Uterus (tissue), 4 donors: Measurements from ENCODE around the gene SLC44A4. TPM values are rescaled to one million over a fixed set of nuclear protein-coding genes. Genes with fewer than 3 reads are reported as not detected.

Source experiments
- DNase-seq, 2 donors: peaks; one replicate each; pipeline ENCODE4 v3.0.0-alpha.2; 2019 to 2020
- H3K27ac ChIP-seq, 2 donors: fragments of 200-600 bp; sonication (generic); 1 replicate in 1 of 2; 2 replicates in 1 of 2; pipeline ENCODE4 v1.5.1; 2016 to 2018
- H3K27me3 ChIP-seq, 2 donors: fragments of 200-600 bp; sonication (generic); one replicate each; pipeline ENCODE4 v1.5.1; 2018 to 2019; ENCODE audit warnings: control low read depth in 1 of 2
- H3K36me3 ChIP-seq, 2 donors: fragments of 200-600 bp; sonication (generic); one replicate each; pipeline ENCODE4 v1.5.1; 2019; ENCODE audit warnings: control low read depth in 1 of 2
- H3K4me1 ChIP-seq, 2 donors: fragments of 200-600 bp; sonication (generic); one replicate each; pipeline ENCODE4 v1.5.1; 2018 to 2019; ENCODE audit warnings: control low read depth in 1 of 2
- H3K4me3 ChIP-seq, 2 donors: fragments of 200-600 bp; sonication (generic); 1 replicate in 1 of 2; 2 replicates in 1 of 2; pipeline ENCODE4 v1.5.1; 2018 to 2019; ENCODE audit warnings: mild to moderate bottlenecking in 1 of 2
- H3K9me3 ChIP-seq, 2 donors: fragments of 200-600 bp; sonication (generic); one replicate each; pipeline ENCODE4 v1.5.1; 2019; ENCODE audit warnings: control low read depth in 1 of 2
- POLR2A ChIP-seq, 2 donors: fragments of 450-650 bp; IDR thresholded peaks; one replicate each; pipeline ENCODE4 v1.6.1; 2016; ENCODE audit warnings: antibody characterized with exemption in 2 of 2, mild to moderate bottlenecking in 1 of 2, moderate library complexity in 1 of 2
- intact Hi-C: fragments of 100-400 bp; cut with DNase I; formaldehyde crosslinking; loops from one replicate; pipeline ENCODE4 v1.15.1; 2023; ENCODE audit warnings: low total_unique reads
- total RNA-seq, 4 donors: library from RNA; depleted of rRNA in 3 of 4; stranded (reverse); fragments of >200 nt in 3 of 4; gene quantifications; one replicate each; pipeline versions ENCODE4 v1.1.0 to v1.2.4, GENCODE V29; 2014 to 2023
- TF ChIP-seq, protein P1 (sequence below), 4 experiments: fragments of 200-600 bp in 2 of 4; fragments of 450-650 bp in 2 of 4; sonication (generic) in 2 of 4; IDR thresholded peaks; one replicate each; pipeline ENCODE4 v1.5.1; 2016 to 2019; ENCODE audit warnings: antibody characterized with exemption in 4 of 4, mild to moderate bottlenecking in 2 of 4, moderate library complexity in 1 of 4
- donor health status: DM: yes; HTN: yes; CAD: no.

Gene SLC44A4
- total RNA-seq, 4 donors from 2014 or later: 5.0 to 46.1 (median 5.8) TPM

DNA sequence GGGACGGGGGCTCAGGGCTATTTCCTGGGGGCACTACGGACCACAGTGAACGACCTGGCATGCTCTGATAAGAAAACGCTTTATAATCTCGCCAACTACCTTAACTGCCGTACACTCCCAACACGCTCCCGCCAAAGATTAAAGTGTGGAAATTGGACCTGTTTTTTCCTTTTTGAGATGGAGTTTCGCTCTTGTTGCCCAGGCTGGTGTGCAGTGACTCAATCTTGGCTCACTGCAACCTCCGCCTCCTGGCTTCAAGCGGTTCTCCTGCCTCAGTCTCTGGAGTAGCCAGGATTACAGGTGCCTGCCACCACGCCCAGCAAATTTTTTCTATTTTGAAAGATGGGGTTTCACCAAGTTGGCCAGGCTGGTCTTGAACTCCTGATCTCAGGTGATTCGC is 346 bp upstream of the SLC44A4 start:
- no peak overlapping the region for H3K27ac ChIP-seq
- no peak overlapping the region for H3K4me3 ChIP-seq
- no peaks in the 10 kb centered on the region for H3K4me1 ChIP-seq
- no peaks in the 10 kb centered on the region for H3K27me3 ChIP-seq
- DNase-seq: no peak
- H3K36me3 ChIP-seq: no peaks in the 10 kb centered on the region
- intact Hi-C loops: no loop called here
- no peak for TF ChIP-seq POLR2A (IDR thresholded peaks at IDR 0.05)
- TF ChIP-seq, protein P1, sequence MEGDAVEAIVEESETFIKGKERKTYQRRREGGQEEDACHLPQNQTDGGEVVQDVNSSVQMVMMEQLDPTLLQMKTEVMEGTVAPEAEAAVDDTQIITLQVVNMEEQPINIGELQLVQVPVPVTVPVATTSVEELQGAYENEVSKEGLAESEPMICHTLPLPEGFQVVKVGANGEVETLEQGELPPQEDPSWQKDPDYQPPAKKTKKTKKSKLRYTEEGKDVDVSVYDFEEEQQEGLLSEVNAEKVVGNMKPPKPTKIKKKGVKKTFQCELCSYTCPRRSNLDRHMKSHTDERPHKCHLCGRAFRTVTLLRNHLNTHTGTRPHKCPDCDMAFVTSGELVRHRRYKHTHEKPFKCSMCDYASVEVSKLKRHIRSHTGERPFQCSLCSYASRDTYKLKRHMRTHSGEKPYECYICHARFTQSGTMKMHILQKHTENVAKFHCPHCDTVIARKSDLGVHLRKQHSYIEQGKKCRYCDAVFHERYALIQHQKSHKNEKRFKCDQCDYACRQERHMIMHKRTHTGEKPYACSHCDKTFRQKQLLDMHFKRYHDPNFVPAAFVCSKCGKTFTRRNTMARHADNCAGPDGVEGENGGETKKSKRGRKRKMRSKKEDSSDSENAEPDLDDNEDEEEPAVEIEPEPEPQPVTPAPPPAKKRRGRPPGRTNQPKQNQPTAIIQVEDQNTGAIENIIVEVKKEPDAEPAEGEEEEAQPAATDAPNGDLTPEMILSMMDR (IDR thresholded peaks at IDR 0.05): no peak
- H3K9me3 ChIP-seq: no peaks in the 10 kb centered on the region

DNA sequence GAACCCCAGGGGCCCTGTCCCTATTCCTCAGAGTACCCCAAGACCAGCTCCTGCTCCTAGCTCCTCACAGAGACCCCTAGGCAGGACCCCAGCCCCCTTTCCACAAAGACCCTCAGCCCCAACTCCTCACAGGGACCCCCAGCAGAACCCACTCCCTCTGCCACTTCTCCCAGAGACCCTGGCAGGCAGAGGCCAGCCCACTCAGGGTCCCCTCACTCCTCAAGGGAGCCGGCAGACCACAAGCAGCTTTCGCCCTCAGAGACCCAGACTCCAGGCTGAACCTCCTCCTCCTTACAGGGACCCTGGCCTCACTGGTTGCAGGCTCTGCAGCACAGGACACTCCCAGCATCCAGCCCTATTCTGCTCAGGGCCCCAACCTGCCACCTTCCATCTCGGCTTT is 575 bp downstream of the SLC44A4 start:
- no peaks in the 10 kb centered on the region for H3K27me3 ChIP-seq
- intact Hi-C loops: no loop called here
- no peaks in the 10 kb centered on the region for H3K9me3 ChIP-seq
- no peak overlapping the region for H3K4me3 ChIP-seq
- DNase-seq: no peak
- no peaks in the 10 kb centered on the region for H3K36me3 ChIP-seq
- no peak overlapping the region for H3K27ac ChIP-seq
- no peak for TF ChIP-seq POLR2A (IDR thresholded peaks at IDR 0.05)
- TF ChIP-seq, protein P1 (IDR thresholded peaks at IDR 0.05): no peak
- no peaks in the 10 kb centered on the region for H3K4me1 ChIP-seq

DNA sequence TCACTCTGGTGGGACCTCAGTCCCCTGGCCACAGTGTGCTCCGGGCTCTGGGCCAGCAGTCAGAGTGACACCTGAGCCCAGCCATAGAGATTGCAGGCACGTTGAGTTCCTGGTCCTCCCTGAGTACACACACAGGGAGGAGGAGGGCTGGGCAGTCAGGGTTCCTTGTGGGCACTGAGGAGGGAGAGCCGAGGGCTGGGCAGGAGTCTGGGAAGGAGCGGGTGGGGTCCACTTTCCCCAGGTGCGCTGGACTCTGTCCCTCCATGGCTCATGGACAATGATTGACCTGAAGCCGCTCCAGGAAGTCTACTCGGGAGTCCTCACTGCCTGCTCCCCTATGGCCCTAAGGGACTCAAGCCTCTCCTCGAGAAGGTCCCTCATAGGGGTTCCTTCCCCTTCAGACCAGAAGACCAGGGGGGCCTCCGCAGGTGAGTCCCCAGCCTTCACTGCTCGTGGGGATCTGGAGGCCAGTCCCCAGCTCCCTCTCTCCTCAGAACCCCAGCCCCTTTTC is 1.1 kb downstream of the SLC44A4 start:
- H3K27me3 ChIP-seq: no peaks in the 10 kb centered on the region
- peak overlapping the region; percentile 52 to 63 for H3K27ac ChIP-seq
- no peak for DNase-seq
- no peaks in the 10 kb centered on the region for H3K36me3 ChIP-seq
- no peak overlapping the region for H3K4me3 ChIP-seq
- intact Hi-C loops: no loop called here
- TF ChIP-seq, protein P1 (IDR thresholded peaks at IDR 0.05): no peak
- TF ChIP-seq POLR2A (IDR thresholded peaks at IDR 0.05): peak in 1 of 2 donors; percentile 41
- no peaks in the 10 kb centered on the region for H3K4me1 ChIP-seq
- H3K9me3 ChIP-seq: no peaks in the 10 kb centered on the region

DNA sequence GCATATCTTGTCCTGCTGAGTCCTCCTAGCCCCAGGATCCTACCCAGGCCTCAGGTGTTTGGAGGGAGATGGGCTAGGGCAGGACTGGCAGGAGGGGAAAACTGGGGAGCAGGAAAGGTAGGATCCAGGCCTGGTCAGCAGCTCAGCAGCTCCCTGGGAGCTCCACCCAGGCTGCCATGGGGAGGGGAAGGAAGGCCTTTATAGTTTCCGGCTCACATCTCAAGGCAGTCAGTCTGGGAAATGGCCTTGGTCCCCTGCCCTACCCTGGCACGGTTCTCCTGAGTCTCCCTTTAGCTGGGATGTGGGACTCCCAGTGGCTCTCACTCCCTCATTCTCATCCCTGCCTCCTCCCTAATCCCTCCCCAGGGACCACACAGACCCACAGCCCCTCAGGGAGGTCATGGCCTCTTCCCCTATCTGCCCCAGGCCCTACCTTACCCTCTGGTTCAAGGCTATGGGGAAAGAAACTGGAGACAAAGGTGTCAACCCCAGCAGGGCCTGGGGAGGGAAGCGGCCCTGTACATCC is 1.6 kb downstream of the SLC44A4 start:
- no peaks in the 10 kb centered on the region for H3K27me3 ChIP-seq
- intact Hi-C loops: no loop called here
- no peak for DNase-seq
- TF ChIP-seq, protein P1 (IDR thresholded peaks at IDR 0.05): no peak
- no peak for TF ChIP-seq POLR2A (IDR thresholded peaks at IDR 0.05)
- H3K4me3 ChIP-seq: no peak overlapping the region
- H3K27ac ChIP-seq: peak overlapping the region; percentile 52 to 63
- no peaks in the 10 kb centered on the region for H3K9me3 ChIP-seq
- no peaks in the 10 kb centered on the region for H3K4me1 ChIP-seq
- H3K36me3 ChIP-seq: no peaks in the 10 kb centered on the region

DNA sequence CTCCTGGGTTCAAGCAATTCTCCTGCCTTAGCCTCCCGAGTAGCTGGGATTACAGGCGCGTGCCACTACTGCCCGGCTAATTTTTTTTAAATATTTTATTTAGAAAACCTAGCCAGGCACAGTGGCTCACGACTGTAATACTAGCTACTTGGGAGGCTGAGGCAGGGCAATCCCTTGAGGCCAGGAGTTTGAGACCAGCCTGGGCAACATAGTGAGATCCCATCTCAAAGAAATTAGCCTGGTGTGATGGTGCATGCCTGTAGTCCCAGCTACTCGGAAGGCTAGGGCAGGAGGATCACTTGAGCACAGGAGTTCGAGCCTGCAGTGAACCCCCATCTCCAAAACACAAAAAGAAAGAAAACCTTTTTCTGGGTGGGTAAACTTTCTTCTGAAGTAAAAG is 2.4 kb downstream of the SLC44A4 start:
- no peaks in the 10 kb centered on the region for H3K9me3 ChIP-seq
- H3K4me3 ChIP-seq: no peak overlapping the region
- H3K36me3 ChIP-seq: no peaks in the 10 kb centered on the region
- TF ChIP-seq, protein P1 (IDR thresholded peaks at IDR 0.05): no peak
- TF ChIP-seq POLR2A (IDR thresholded peaks at IDR 0.05): no peak
- H3K27me3 ChIP-seq: no peaks in the 10 kb centered on the region
- H3K4me1 ChIP-seq: no peaks in the 10 kb centered on the region
- intact Hi-C loops: no loop called here
- no peak for DNase-seq
- H3K27ac ChIP-seq: no peak overlapping the region
